Measurements from ENCODE around the gene PPP1R15A. TPM values are rescaled to one million over a fixed set of nuclear protein-coding genes. Genes with fewer than 3 reads are reported as not detected.

The PPP1R15A gene
- total RNA-seq, 4 donors from 2014 or later, result 28.6 to 53.0 (median 30.9) TPM

- Histone ChIP-seq H3K27ac (no peak overlapping the region), H3K27me3 (no peaks in the 10 kb centered on the region), H3K36me3 (no peaks in the 10 kb centered on the region), H3K9me3 (no peaks in the 10 kb centered on the region), H3K4me3 (no peak overlapping the region), H3K4me1 (no peaks in the 10 kb centered on the region)
- no peak for DNase-seq
- intact Hi-C loops (cut with DNase I; ENCODE audit: low total_unique reads), result no loop called here
- no peak for TF ChIP-seq POLR2A (IDR thresholded peaks at IDR 0.05)
- TF ChIP-seq CTCF (IDR thresholded peaks at IDR 0.05), result no peak
Measured at GRCh38 chr19:48833049-48833448, 39.2 kb upstream of the PPP1R15A start.

GRCh38 chr19:48833977-48834376 is 38.2 kb upstream of the PPP1R15A start:
- intact Hi-C loops (cut with DNase I; ENCODE audit: low total_unique reads), result no loop called here
- H3K27ac ChIP-seq, result no peak overlapping the region
- H3K27me3 ChIP-seq, result no peaks in the 10 kb centered on the region
- H3K4me3 ChIP-seq, result no peak overlapping the region
- no peaks in the 10 kb centered on the region for H3K9me3 ChIP-seq
- no peak for DNase-seq
- H3K4me1 ChIP-seq, result no peaks in the 10 kb centered on the region
- H3K36me3 ChIP-seq, result no peaks in the 10 kb centered on the region
- no peak for TF ChIP-seq POLR2A (IDR thresholded peaks at IDR 0.05)
- TF ChIP-seq CTCF (IDR thresholded peaks at IDR 0.05), result no peak

- Histone ChIP-seq H3K4me3 (peak overlapping the region; percentile 30 to 46), H3K9me3 (no peaks in the 10 kb centered on the region), H3K4me1 (no peaks in the 10 kb centered on the region), H3K27ac (peak overlapping the region; percentile 86 to 96), H3K27me3 (no peaks in the 10 kb centered on the region), H3K36me3 (no peaks in the 10 kb centered on the region)
- DNase-seq, result peak; percentile 96 to 97
- TF ChIP-seq POLR2A (IDR thresholded peaks at IDR 0.05) (peak; percentile 47 to 74), CTCF (IDR thresholded peaks at IDR 0.05) (peak; percentile 93 to 98 (median 96))
- intact Hi-C loops (cut with DNase I; ENCODE audit: low total_unique reads), result loop anchor here (2.0 kb wide), 1 partner anchor 41 kb away; no protein-coding TSS in a partner anchor
Measured at GRCh38 chr19:48835734-48836088, 36.5 kb upstream of the PPP1R15A start.

GRCh38 chr19:48836089-48837017 is 35.9 kb upstream of the PPP1R15A start, which contains the start of gene HSD17B14:
Gene HSD17B14, minus strand, starts transcription at chr19:48836491. Its CDS starts 80 bp downstream, at chr19:48836411.
- Histone ChIP-seq H3K36me3 (no peaks in the 10 kb centered on the region), H3K9me3 (no peaks in the 10 kb centered on the region), H3K4me1 (no peaks in the 10 kb centered on the region), H3K27me3 (no peaks in the 10 kb centered on the region), H3K4me3 (peak within 1 kb of the TSS; percentile 30 to 46), H3K27ac (peak within 1 kb of the TSS; percentile 86 to 96)
- TF ChIP-seq POLR2A (IDR thresholded peaks at IDR 0.05), result no peak
- no peak for TF ChIP-seq CTCF (IDR thresholded peaks at IDR 0.05)
- DNase-seq, result peak; percentile 59 to 69
- intact Hi-C loops (cut with DNase I; ENCODE audit: low total_unique reads), result loop anchor here (2.0 kb wide), 1 partner anchor 42 kb away; no protein-coding TSS in a partner anchor

GRCh38 chr19:48837051-48837524 is 35.1 kb upstream of the PPP1R15A start:
- TF ChIP-seq POLR2A (IDR thresholded peaks at IDR 0.05) (peak; percentile 65 to 80), CTCF (IDR thresholded peaks at IDR 0.05) (peak in 1 of 4 experiments; percentile 15)
- peak overlapping the region; percentile 30 to 46 for H3K4me3 ChIP-seq
- H3K36me3 ChIP-seq, result no peaks in the 10 kb centered on the region
- intact Hi-C loops (cut with DNase I; ENCODE audit: low total_unique reads), result loop anchor here (2.0 kb wide), 1 partner anchor 42 kb away; no protein-coding TSS in a partner anchor
- H3K4me1 ChIP-seq, result no peaks in the 10 kb centered on the region
- peak; percentile 93 to 95 for DNase-seq
- no peaks in the 10 kb centered on the region for H3K9me3 ChIP-seq
- no peaks in the 10 kb centered on the region for H3K27me3 ChIP-seq
- H3K27ac ChIP-seq, result peak overlapping the region; percentile 86 to 96
